HEK293T (cell line): ENCODE measurements around the gene SUGCT.

Experiments
- ARNT ChIP-seq: fragments of 450-650 bp; IDR thresholded peaks from 2 replicates; pipeline ENCODE4 v1.6.1; 2017; ENCODE audit warnings: mild to moderate bottlenecking
- BHLHE40 ChIP-seq: fragments of 450-650 bp; IDR thresholded peaks from 2 replicates; pipeline ENCODE4 v1.6.1; 2016; ENCODE audit warnings: mild to moderate bottlenecking, moderate library complexity, borderline replicate concordance
- ELF4 ChIP-seq: fragments of 450-650 bp; IDR thresholded peaks from 2 replicates; pipeline ENCODE4 v1.6.1; 2017; ENCODE audit warnings: antibody characterized with exemption
- FOXA1 ChIP-seq: fragments of 450-650 bp; IDR thresholded peaks from 2 replicates; pipeline ENCODE4 v1.6.1; 2016; ENCODE audit warnings: mild to moderate bottlenecking
- FOXK2 ChIP-seq: fragments of 450-650 bp; IDR thresholded peaks from 2 replicates; pipeline ENCODE4 v1.6.1; 2016; ENCODE audit warnings: mild to moderate bottlenecking
- HDGF ChIP-seq: fragments of 450-650 bp; IDR thresholded peaks from 2 replicates; pipeline ENCODE4 v1.6.1; 2017; ENCODE audit warnings: antibody characterized with exemption, borderline replicate concordance
- LEF1 ChIP-seq: fragments of 450-650 bp; IDR thresholded peaks from 2 replicates; pipeline ENCODE4 v1.6.1; 2017; ENCODE audit warnings: mild to moderate bottlenecking, borderline replicate concordance
- NFRKB ChIP-seq: fragments of 450-650 bp; IDR thresholded peaks from 2 replicates; pipeline ENCODE4 v1.6.1; 2016; ENCODE audit warnings: mild to moderate bottlenecking, moderate library complexity
- SP1 ChIP-seq: fragments of 450-650 bp; IDR thresholded peaks from 2 replicates; pipeline ENCODE4 v1.6.1; 2017

- TF ChIP-seq ELF4 (no peak), NFRKB (no peak), ARNT (no peak), FOXK2 (no peak), FOXA1 (no peak), LEF1 (no peak), HDGF (no peak), BHLHE40 (no peak), SP1 (no peak)
Measured at GRCh38 chr7:40538281-40538680, 403.5 kb downstream of the SUGCT start.
